Liver (tissue), 9 donors: ENCODE data around the gene ZNF697. TPM values are rescaled to one million over a fixed set of nuclear protein-coding genes. Genes with fewer than 3 reads are reported as not detected.
A peak's percentile ranks its signal among the peaks of the same experiment; 100 is the strongest.

Experiments used
- DNase-seq: peaks from one replicate; pipeline ENCODE4 v3.0.0-alpha.2; 2017; ENCODE audit warnings: low spot score
- H3K27ac ChIP-seq, 2 donors: one replicate each; pipeline ENCODE4 v1.7.0; 2013; ENCODE audit warnings: inconsistent platforms in 2 of 2, low read length in 2 of 2, control low read depth in 1 of 2, low read depth in 1 of 2, mild to moderate bottlenecking in 1 of 2
- H3K27me3 ChIP-seq, 4 donors: one replicate each; pipeline versions ENCODE4 v1.6.1 to v1.7.0; 2013; ENCODE audit warnings: low read length in 3 of 4, inconsistent platforms in 1 of 4, mild to moderate bottlenecking in 1 of 4, moderate library complexity in 1 of 4; ENCODE audit not compliant: control insufficient read depth in 4 of 4, insufficient read depth in 4 of 4
- H3K36me3 ChIP-seq, 4 donors: one replicate each; pipeline versions ENCODE4 v1.6.1 to v1.7.0; 2013; ENCODE audit warnings: low read length in 3 of 4, mild to moderate bottlenecking in 3 of 4, low read depth in 1 of 4, moderate library complexity in 1 of 4; ENCODE audit not compliant: control insufficient read depth in 4 of 4, insufficient read depth in 3 of 4
- H3K4me1 ChIP-seq, 4 donors: one replicate each; pipeline versions ENCODE4 v1.6.1 to v1.7.0; 2013; ENCODE audit warnings: low read length in 3 of 4, mild to moderate bottlenecking in 3 of 4, moderate library complexity in 1 of 4; ENCODE audit not compliant: control insufficient read depth in 4 of 4, insufficient read depth in 4 of 4
- H3K4me3 ChIP-seq, 3 donors: one replicate each; pipeline versions ENCODE4 v1.6.1 to v1.7.0; 2013; ENCODE audit warnings: low read length in 3 of 3, control low read depth in 1 of 3, low read depth in 1 of 3, mild to moderate bottlenecking in 1 of 3
- H3K9ac ChIP-seq, 2 donors: one replicate each; pipeline ENCODE4 v1.7.0; 2013; ENCODE audit warnings: low read length in 2 of 2, mild to moderate bottlenecking in 2 of 2, moderate library complexity in 2 of 2, control low read depth in 1 of 2, low read depth in 1 of 2
- H3K9me3 ChIP-seq, 4 donors: one replicate each; pipeline versions ENCODE4 v1.6.1 to v1.7.0; 2013; ENCODE audit warnings: low read length in 3 of 4; ENCODE audit not compliant: control insufficient read depth in 4 of 4
- ATF3 ChIP-seq: IDR thresholded peaks from 2 replicates; pipeline ENCODE4 v1.6.1; 2016; ENCODE audit warnings: antibody characterized with exemption
- EGR1 ChIP-seq, 2 donors: IDR thresholded peaks; 2 replicates each; pipeline ENCODE4 v1.6.1; 2016 to 2018; ENCODE audit warnings: antibody characterized with exemption in 2 of 2, low read depth in 2 of 2
- FOXA1 ChIP-seq: IDR thresholded peaks from 2 replicates; pipeline ENCODE4 v1.6.1; 2016; ENCODE audit warnings: antibody characterized with exemption
- FOXA2 ChIP-seq: IDR thresholded peaks from 2 replicates; pipeline ENCODE4 v1.6.1; 2016; ENCODE audit warnings: antibody characterized with exemption
- GABPA ChIP-seq, 2 donors: IDR thresholded peaks in 1 of 2; conservative IDR thresholded peaks in 1 of 2; 2 replicates each; pipeline ENCODE4 v1.6.1; 2016; ENCODE audit warnings: antibody characterized with exemption in 2 of 2, mild to moderate bottlenecking in 1 of 2, moderate library complexity in 1 of 2
- HNF4A ChIP-seq, 2 donors: conservative IDR thresholded peaks; 2 replicates each; pipeline ENCODE4 v1.6.1; 2016; ENCODE audit warnings: antibody characterized with exemption in 2 of 2, mild to moderate bottlenecking in 2 of 2
- HNF4G ChIP-seq: IDR thresholded peaks from 2 replicates; pipeline ENCODE4 v1.6.1; 2016; ENCODE audit warnings: antibody characterized with exemption
- JUND ChIP-seq, 2 donors: IDR thresholded peaks; 2 replicates each; pipeline ENCODE4 v1.6.1; 2016; ENCODE audit warnings: antibody characterized with exemption in 2 of 2
- MAX ChIP-seq: IDR thresholded peaks from 2 replicates; pipeline ENCODE4 v1.6.1; 2016; ENCODE audit warnings: antibody characterized with exemption
- NR2F2 ChIP-seq: IDR thresholded peaks from 2 replicates; pipeline ENCODE4 v1.6.1; 2016; ENCODE audit warnings: antibody characterized with exemption
- RAD21 ChIP-seq, 2 donors: IDR thresholded peaks; 2 replicates each; pipeline ENCODE4 v1.6.1; 2016; ENCODE audit warnings: antibody characterized with exemption in 2 of 2, mild to moderate bottlenecking in 2 of 2
- RXRA ChIP-seq, 2 donors: IDR thresholded peaks; 2 replicates each; pipeline ENCODE4 v1.6.1; 2017 to 2018; ENCODE audit warnings: antibody characterized with exemption in 2 of 2, mild to moderate bottlenecking in 1 of 2
- SP1 ChIP-seq: IDR thresholded peaks from 2 replicates; pipeline ENCODE4 v1.6.1; 2018; ENCODE audit warnings: antibody characterized with exemption, mild to moderate bottlenecking
- TAF1 ChIP-seq: conservative IDR thresholded peaks from 2 replicates; pipeline ENCODE4 v1.6.1; 2016; ENCODE audit warnings: antibody characterized with exemption, mild to moderate bottlenecking
- YY1 ChIP-seq: IDR thresholded peaks from 2 replicates; pipeline ENCODE4 v1.6.1; 2016; ENCODE audit warnings: antibody characterized with exemption, mild to moderate bottlenecking
- ZBTB33 ChIP-seq: IDR thresholded peaks from 2 replicates; pipeline ENCODE4 v1.6.1; 2016; ENCODE audit warnings: antibody characterized with exemption
- WGBS: extraction: QIAGEN DNeasy Blood & Tissue Kit; methylation state at CpG from one replicate; pipeline ENCODE4 v1.1.7; 2013; 5-methylcytosine and 5-hydroxymethylcytosine counted together
- polyA plus RNA-seq, 2 donors: library from polyadenylated mRNA; stranded (reverse) in 1 of 2; unstranded in 1 of 2; fragments of 200-250 nt in 1 of 2; fragments of >200 nt in 1 of 2; fragmentation: Nextera tagmentation in 1 of 2; extraction: Ambion mirVana in 1 of 2; gene quantifications; one replicate each; pipeline versions ENCODE4 v1.2.1 to v1.2.3, GENCODE V29; 2013 to 2015
- total RNA-seq, 2 donors: library from RNA; depleted of rRNA; stranded (reverse); fragments of >200 nt; gene quantifications; one replicate each; pipeline ENCODE4 v1.2.3, GENCODE V29; 2014
- TF ChIP-seq, protein P1 (sequence below): fragments of 150-350 bp; IDR thresholded peaks from 2 replicates; pipeline ENCODE4 v1.5.1; 2017; ENCODE audit warnings: improper control_type of control experiment, low read depth, low read length; ENCODE audit not compliant: missing input control
- TF ChIP-seq, protein P2 (sequence below): IDR thresholded peaks from 2 replicates; pipeline ENCODE4 v1.6.1; 2016; ENCODE audit warnings: antibody characterized with exemption, mild to moderate bottlenecking
- donor health status: healthy.
- donor health status: healthy.
- donor health status: healthy.
- donor health status: healthy.
- donor health status: healthy.

ZNF697 gene
- 1 to 10 TPM; 4.4 to 4.5 TPM for total RNA-seq
- 1 to 10 TPM in 1 of 2 donors, under 1 TPM in 1; 0.89 to 2.1 TPM for polyA plus RNA-seq

DNA sequence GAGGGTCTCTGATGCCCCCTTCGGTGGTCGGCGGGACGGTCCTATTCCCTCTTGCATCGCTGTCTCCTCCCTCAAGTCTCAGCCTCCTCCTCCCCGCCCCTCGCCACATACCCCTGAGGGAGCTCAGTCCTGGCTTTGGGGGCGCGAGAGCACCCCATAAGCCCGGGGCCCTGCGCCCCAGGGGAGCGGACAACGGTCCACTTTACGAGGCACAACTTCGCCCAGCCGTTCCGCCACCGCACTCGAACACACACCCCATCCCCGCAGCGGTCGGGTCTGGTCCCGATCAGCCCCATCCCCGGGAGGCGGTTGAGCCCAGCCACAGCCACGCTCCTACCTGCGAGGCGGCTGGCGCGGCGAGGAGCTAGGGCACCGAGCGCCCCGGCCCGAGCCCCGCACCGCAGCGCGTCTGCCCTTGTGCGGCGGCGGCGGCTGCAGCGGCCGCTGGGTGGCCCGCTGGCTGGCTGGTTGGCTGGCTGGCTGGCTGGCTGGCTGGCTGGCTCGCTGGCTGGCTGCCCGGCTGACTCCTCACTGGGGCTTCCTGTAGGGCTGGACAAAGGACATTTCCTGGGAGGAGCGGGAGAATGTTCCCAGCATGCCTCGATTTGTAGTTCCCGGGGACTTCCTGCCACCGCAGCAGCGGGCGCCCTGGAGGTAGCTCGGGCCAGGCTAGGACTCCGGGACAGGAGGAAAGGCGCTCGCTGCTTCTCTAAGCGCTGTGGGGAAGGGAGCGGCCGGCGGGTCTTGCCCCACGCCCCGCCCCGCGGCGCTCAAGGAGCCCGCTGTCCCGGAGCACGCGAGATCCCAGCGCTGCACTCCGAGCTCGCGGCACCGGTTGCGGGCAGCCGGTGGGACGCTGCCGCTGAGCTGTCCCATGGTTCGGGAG is at the start of gene ZNF697:
Gene ZNF697, minus strand, starts transcription at position 533 of the 886 bp plus-strand sequence. CDS start 22,166 bp downstream, outside the sequence.
- peak within 1 kb of the TSS; percentile 73 to 83 (median 80) for H3K4me3 ChIP-seq
- peak; percentile 86 for DNase-seq
- no peaks in the 10 kb centered on the region for H3K9me3 ChIP-seq
- no peaks in the 10 kb centered on the region for H3K27me3 ChIP-seq
- H3K9ac ChIP-seq, result peak within 1 kb of the TSS; percentile 88 to 92
- WGBS, result under 1% methylated on average over 81 of the region's 81 CpGs
- no peak for TF ChIP-seq HNF4G
- no peak for TF ChIP-seq FOXA1
- peak; percentile 21 to 68 for TF ChIP-seq EGR1 (IDR thresholded peaks at IDR 0.05; ENCODE audit: low read depth in 2 of 2)
- TF ChIP-seq RAD21 (IDR thresholded peaks at IDR 0.05), result peak; percentile 12 to 47
- peak in 1 of 2 donors; percentile 85 for TF ChIP-seq GABPA (IDR thresholded peaks at IDR 0.05 in 1 of 2, conservative IDR thresholded peaks at IDR 0.05 in 1 of 2)
- TF ChIP-seq SP1, result peak; percentile 65
- TF ChIP-seq, protein P1, sequence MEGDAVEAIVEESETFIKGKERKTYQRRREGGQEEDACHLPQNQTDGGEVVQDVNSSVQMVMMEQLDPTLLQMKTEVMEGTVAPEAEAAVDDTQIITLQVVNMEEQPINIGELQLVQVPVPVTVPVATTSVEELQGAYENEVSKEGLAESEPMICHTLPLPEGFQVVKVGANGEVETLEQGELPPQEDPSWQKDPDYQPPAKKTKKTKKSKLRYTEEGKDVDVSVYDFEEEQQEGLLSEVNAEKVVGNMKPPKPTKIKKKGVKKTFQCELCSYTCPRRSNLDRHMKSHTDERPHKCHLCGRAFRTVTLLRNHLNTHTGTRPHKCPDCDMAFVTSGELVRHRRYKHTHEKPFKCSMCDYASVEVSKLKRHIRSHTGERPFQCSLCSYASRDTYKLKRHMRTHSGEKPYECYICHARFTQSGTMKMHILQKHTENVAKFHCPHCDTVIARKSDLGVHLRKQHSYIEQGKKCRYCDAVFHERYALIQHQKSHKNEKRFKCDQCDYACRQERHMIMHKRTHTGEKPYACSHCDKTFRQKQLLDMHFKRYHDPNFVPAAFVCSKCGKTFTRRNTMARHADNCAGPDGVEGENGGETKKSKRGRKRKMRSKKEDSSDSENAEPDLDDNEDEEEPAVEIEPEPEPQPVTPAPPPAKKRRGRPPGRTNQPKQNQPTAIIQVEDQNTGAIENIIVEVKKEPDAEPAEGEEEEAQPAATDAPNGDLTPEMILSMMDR, result peak; percentile 36
- no peak for TF ChIP-seq FOXA2
- TF ChIP-seq RXRA (IDR thresholded peaks at IDR 0.05), result peak; percentile 27 to 28
- TF ChIP-seq YY1, result peak; percentile 85
- TF ChIP-seq HNF4A (conservative IDR thresholded peaks at IDR 0.05), result peak; percentile 31 to 46
- TF ChIP-seq MAX, result peak; percentile 43
- peak; percentile 28 for TF ChIP-seq NR2F2
- no peak for TF ChIP-seq JUND (IDR thresholded peaks at IDR 0.05)
- TF ChIP-seq, protein P2, sequence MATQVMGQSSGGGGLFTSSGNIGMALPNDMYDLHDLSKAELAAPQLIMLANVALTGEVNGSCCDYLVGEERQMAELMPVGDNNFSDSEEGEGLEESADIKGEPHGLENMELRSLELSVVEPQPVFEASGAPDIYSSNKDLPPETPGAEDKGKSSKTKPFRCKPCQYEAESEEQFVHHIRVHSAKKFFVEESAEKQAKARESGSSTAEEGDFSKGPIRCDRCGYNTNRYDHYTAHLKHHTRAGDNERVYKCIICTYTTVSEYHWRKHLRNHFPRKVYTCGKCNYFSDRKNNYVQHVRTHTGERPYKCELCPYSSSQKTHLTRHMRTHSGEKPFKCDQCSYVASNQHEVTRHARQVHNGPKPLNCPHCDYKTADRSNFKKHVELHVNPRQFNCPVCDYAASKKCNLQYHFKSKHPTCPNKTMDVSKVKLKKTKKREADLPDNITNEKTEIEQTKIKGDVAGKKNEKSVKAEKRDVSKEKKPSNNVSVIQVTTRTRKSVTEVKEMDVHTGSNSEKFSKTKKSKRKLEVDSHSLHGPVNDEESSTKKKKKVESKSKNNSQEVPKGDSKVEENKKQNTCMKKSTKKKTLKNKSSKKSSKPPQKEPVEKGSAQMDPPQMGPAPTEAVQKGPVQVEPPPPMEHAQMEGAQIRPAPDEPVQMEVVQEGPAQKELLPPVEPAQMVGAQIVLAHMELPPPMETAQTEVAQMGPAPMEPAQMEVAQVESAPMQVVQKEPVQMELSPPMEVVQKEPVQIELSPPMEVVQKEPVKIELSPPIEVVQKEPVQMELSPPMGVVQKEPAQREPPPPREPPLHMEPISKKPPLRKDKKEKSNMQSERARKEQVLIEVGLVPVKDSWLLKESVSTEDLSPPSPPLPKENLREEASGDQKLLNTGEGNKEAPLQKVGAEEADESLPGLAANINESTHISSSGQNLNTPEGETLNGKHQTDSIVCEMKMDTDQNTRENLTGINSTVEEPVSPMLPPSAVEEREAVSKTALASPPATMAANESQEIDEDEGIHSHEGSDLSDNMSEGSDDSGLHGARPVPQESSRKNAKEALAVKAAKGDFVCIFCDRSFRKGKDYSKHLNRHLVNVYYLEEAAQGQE, result peak; percentile 59
- no peak for TF ChIP-seq ATF3
- peak; percentile 63 for TF ChIP-seq ZBTB33
- TF ChIP-seq TAF1, result no peak
- peaks cover 0 to 21% (median 9%) of the 10 kb centered on the region in 4 donors for H3K4me1 ChIP-seq
- peak within 1 kb of the TSS; percentile 89 to 92 for H3K27ac ChIP-seq
- H3K36me3 ChIP-seq, result no peaks in the 10 kb centered on the region
